22Rv1 (cell line): ENCODE measurements around the gene PPP1CC.

ENCODE experiments used
- ZFX ChIP-seq: fragments of 450-650 bp; IDR thresholded peaks from 2 replicates; pipeline ENCODE4 v1.6.1; 2017; ENCODE audit warnings: antibody characterized with exemption, borderline replicate concordance
- TF ChIP-seq, protein P1 (sequence below): fragments of 450-650 bp; IDR thresholded peaks from 2 replicates; pipeline ENCODE4 v1.5.1; 2017; ENCODE audit warnings: mild to moderate bottlenecking

DNA sequence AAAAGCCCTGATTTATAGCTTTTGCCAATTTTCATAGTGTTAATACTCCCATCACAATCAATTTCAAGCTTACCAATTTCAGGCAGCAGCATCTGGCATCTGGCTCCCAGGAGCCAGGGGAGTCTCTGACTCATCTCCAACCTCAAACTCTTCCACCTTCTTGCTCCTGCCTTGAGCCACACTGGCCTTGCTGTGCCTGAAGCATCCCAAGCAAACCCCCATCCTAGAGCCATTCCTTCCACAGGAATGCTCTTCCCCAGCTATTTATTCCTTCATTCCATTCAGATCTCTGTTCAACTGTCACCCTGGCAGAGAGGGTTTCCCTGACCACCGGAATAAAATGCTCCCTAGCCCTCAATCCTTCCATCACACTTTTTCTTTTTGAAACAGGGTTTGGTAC lies 13.9 kb upstream of the PPP1CC start:
- TF ChIP-seq, protein P1, sequence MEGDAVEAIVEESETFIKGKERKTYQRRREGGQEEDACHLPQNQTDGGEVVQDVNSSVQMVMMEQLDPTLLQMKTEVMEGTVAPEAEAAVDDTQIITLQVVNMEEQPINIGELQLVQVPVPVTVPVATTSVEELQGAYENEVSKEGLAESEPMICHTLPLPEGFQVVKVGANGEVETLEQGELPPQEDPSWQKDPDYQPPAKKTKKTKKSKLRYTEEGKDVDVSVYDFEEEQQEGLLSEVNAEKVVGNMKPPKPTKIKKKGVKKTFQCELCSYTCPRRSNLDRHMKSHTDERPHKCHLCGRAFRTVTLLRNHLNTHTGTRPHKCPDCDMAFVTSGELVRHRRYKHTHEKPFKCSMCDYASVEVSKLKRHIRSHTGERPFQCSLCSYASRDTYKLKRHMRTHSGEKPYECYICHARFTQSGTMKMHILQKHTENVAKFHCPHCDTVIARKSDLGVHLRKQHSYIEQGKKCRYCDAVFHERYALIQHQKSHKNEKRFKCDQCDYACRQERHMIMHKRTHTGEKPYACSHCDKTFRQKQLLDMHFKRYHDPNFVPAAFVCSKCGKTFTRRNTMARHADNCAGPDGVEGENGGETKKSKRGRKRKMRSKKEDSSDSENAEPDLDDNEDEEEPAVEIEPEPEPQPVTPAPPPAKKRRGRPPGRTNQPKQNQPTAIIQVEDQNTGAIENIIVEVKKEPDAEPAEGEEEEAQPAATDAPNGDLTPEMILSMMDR = no peak
- no peak for TF ChIP-seq ZFX
